ENCODE results near the gene VSIG10L2. TPM values are rescaled to one million over a fixed set of nuclear protein-coding genes. Genes with fewer than 3 reads are reported as not detected.

The VSIG10L2 gene
- total RNA-seq, 1 donor = not detected

DNA sequence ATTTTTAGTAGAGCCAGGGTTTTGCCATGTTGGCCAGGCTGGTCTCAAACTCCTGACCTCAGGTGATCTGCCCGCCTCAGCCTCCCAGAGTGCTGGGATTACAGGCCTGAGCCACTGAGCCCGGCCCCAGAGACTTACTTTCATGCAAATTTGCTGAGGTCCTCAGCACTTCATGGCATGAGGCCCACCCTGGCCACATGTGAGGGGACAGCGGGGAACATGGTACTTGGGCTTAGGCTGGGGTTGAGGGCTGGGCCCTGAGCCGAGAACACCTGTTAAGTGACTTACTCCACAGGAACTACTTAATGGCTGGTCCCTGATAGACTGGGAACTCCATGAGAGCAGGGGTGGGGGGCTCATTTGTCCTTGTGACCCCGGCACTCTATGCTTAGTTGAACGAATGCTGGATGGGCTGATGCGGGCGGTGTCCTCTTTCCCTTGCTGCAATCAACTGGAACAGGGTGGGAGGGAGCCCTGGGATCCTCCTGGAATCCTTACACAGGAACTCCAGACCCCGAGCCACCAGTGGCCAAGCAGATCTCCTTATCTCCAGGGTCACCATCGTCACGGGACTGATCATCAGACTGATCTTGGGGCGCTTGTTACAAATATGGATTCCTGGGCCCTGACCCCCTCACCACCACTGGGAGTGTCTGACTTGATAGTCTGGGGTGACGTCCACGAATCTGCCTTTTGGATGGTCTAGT, 1.0 kb downstream of the VSIG10L2 start:
- DNase-seq (ENCODE audit: low read depth) = no peak
- TF ChIP-seq, protein P1, sequence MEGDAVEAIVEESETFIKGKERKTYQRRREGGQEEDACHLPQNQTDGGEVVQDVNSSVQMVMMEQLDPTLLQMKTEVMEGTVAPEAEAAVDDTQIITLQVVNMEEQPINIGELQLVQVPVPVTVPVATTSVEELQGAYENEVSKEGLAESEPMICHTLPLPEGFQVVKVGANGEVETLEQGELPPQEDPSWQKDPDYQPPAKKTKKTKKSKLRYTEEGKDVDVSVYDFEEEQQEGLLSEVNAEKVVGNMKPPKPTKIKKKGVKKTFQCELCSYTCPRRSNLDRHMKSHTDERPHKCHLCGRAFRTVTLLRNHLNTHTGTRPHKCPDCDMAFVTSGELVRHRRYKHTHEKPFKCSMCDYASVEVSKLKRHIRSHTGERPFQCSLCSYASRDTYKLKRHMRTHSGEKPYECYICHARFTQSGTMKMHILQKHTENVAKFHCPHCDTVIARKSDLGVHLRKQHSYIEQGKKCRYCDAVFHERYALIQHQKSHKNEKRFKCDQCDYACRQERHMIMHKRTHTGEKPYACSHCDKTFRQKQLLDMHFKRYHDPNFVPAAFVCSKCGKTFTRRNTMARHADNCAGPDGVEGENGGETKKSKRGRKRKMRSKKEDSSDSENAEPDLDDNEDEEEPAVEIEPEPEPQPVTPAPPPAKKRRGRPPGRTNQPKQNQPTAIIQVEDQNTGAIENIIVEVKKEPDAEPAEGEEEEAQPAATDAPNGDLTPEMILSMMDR (IDR thresholded peaks at IDR 0.05; ENCODE audit: insufficient read depth, low read length) = no peak

DNA sequence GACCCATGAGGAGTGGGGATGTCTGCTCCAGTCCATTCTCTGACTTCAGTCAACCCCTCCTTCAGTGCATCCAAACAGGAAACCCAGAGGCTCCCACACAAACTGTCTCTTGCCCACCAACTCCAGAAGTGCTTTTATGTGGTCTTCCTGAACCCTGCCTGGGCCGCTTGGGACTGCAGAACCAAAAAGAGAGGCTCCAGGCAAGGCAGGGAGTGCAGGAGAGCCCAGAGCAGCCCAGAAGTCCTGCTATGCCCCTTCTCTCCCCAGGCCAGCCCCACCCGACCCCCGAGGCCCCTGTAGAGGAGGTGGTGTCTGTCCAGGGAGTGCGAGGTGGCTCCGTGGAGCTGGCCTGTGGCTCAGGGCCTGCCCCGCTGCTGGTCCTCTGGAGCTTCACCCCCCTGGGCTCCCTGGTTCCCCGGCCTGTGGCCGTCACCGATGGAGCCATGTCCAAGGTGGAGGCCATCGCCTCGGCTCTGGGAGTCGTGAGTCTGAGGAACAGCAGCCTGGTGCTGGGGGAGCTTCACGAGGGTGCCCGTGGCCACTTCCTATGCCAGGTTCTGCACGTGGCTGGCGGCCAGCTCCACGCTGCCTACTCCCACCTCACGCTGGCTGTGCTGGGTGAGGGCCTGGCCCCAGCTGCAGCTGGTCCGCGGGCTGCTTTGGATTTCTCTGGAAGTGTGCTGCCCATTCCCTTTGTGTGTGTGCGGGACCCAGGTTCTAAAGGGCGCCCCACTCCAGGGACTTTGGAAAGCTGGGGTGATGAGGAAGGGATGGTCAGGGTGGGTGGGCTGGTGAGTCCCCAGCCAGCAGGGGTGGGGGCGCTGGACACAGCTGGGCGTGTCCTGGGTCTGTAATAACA, 1.8 kb downstream of the VSIG10L2 start:
- TF ChIP-seq, protein P1 (IDR thresholded peaks at IDR 0.05; ENCODE audit: insufficient read depth, low read length) = no peak
- H3K4me3 ChIP-seq (ENCODE audit: low read depth, low read length) = no peak overlapping the region
- DNase-seq (ENCODE audit: low read depth) = no peak

More for the DNA sequence above, 1.0 kb downstream of the VSIG10L2 start:
- H3K4me3 ChIP-seq (ENCODE audit: low read depth, low read length) = no peak overlapping the region

DNA sequence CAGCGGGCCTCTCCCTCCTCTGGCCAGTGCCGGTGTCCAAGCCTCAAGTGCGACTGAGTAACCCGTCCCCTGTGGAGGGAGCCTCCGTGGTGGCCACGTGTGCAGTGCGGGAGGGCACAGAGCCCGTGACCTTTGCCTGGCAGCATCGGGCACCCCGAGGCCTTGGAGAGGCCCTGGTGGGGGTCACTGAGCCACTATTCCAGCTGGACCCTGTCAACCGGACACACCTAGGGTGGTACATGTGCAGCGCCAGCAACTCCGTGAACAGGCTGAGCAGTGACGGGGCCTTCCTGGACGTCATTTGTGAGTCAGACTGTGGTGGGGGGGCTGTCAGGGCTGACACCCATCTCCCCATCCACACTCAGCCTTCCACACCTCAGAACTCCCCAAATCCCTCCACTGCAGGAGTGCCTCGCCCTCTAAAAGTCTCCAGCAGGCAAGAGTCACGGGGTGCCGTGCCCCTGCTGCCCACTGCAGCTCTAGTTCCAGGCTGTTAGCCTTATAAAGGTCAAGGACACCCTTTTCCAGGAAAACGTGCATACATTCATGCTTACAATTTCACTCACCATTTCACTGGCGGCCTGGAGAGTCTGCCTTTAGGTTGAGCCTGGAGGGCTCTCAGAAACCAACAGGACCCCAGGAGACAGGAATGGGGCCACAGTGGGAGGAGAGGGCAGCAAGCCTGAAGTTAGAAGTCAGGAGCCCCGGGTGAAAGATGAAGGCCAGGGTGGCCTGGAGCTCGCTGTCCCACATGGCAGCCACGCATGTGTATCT, 2.6 kb downstream of the VSIG10L2 start:
- H3K4me3 ChIP-seq (ENCODE audit: low read depth, low read length) = no peak overlapping the region
- TF ChIP-seq, protein P1 (IDR thresholded peaks at IDR 0.05; ENCODE audit: insufficient read depth, low read length) = no peak
- peak; percentile 9 for DNase-seq (ENCODE audit: low read depth)

DNA sequence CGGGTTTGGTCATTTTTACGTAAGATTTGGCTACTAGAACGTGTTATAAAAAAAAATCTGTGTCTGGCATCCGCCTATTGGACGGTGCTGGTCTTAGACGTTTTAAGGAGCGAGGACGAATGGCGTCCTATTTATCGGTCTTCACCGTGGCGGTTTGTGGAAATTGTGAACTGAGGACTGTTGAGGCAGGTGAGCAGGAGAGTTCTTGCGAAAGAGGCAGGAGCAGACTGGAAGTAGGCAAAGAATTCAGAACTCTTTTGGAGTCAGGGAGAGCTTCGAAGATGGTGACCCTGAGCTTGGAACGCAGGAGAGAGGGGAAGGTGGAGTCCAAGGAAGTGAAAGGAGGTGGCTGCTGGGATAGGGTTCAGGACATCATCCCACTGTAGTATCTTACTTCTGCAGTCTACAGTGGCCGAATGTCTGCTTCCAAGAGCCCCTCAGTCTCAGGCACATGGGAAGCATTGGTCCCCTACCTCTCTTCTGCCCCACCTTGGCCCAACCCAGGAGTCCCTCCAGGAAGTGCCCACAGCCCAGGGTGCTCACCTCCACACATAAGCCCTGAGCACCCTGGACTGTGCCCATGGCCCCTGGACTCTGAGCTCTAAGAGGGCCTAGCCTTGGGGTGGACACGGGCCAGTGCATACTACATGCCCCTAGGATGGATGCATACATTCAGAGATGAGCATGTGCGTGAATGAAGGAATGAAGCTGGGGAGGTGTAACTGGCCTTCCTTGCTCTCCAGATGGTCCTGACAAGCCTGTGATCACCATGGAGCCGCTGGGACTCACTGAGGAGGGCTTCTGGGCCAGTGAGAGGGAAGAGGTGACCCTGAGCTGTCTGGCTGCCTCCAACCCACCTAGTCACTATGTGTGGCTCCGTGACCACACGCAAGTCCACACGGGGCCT, 3.7 kb downstream of the VSIG10L2 start:
- H3K4me3 ChIP-seq (ENCODE audit: low read depth, low read length) = no peak overlapping the region
- DNase-seq (ENCODE audit: low read depth) = no peak
- TF ChIP-seq, protein P1 (IDR thresholded peaks at IDR 0.05; ENCODE audit: insufficient read depth, low read length) = no peak

DNA sequence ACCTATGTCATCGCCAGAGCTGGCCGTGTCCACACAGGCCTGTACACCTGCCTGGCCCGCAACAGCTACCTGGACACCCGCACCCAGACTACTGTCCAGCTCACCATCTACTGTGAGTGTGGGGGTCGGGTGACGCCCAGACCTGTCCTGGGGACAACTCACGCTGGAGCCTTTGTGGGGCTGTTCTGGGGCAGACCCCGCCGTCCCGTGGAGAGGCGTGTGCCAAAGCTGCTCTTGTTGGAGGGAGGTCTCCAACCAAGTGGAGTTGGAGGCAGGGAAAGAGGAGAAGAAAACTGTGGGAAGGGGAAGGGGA, 4.3 kb downstream of the VSIG10L2 start:
- DNase-seq (ENCODE audit: low read depth) = no peak
- TF ChIP-seq, protein P1 (IDR thresholded peaks at IDR 0.05; ENCODE audit: insufficient read depth, low read length) = no peak
- H3K4me3 ChIP-seq (ENCODE audit: low read depth, low read length) = no peak overlapping the region
